SK-N-SH (cell line): ENCODE measurements around the gene MGRN1. TPM values are rescaled to one million over a fixed set of nuclear protein-coding genes. Genes with fewer than 3 reads are reported as not detected.

ENCODE experiments used
- CTCF ChIA-PET: fragments of 300-600, 350-600 bp; formaldehyde crosslinking; extraction: SDS; loops from one replicate; lab custom pipeline; 2021; lab: Yijun Ruan, JAX
- POLR2A ChIA-PET: fragments of 350-600 bp; sonication (Branson Sonifier 250); formaldehyde crosslinking; extraction: SDS; loops from one replicate; lab custom pipeline; 2020; ENCODE audit warnings: antibody characterized with exemption, inconsistent platforms; lab: Yijun Ruan, JAX
- DNase-seq: peaks from one replicate; pipeline ENCODE4 v3.0.0; 2012
- H2AFZ ChIP-seq: fragments of 200-600 bp; sonication (generic); 2 replicates; pipeline ENCODE4 v1.8.1; 2016; ENCODE audit warnings: antibody characterized with exemption, mild to moderate bottlenecking, low read depth
- H3F3A ChIP-seq: fragments of 200-600 bp; sonication (generic); replicated peaks from 2 replicates; pipeline ENCODE3; 2016; ENCODE audit warnings: antibody characterized with exemption, mild to moderate bottlenecking; ENCODE audit not compliant: insufficient read depth
- H3K27ac ChIP-seq, 2 experiments: fragments of 200-500 bp in 1 of 2; fragments of 200-600 bp in 1 of 2; sonication (Bioruptor generic) in 1 of 2; sonication (generic), shearing (Covaris generic) in 1 of 2; 2 replicates each; pipeline versions ENCODE4 v1.5.1 to v1.6.1; 2014 to 2016; ENCODE audit warnings: low read depth in 2 of 2, inconsistent platforms in 1 of 2, low read length in 1 of 2, mild to moderate bottlenecking in 1 of 2, mixed read lengths in 1 of 2
- H3K27me3 ChIP-seq: fragments of 200-600 bp; sonication (generic), shearing (Covaris generic); 2 replicates; pipeline ENCODE4 v1.6.1; 2016; ENCODE audit warnings: mixed run types; ENCODE audit not compliant: insufficient read depth
- H3K36me3 ChIP-seq, 2 experiments: fragments of 200-500 bp in 1 of 2; fragments of 200-600 bp in 1 of 2; sonication (Bioruptor generic) in 1 of 2; sonication (generic) in 1 of 2; replicated peaks in 1 of 2; 2 replicates each; pipeline versions ENCODE3 to v1.5.1; 2014 to 2016; ENCODE audit warnings: low read length in 1 of 2, mild to moderate bottlenecking in 1 of 2; ENCODE audit not compliant: insufficient read depth in 2 of 2, control insufficient read depth in 1 of 2
- H3K4me1 ChIP-seq, 2 experiments: fragments of 200-500 bp in 1 of 2; fragments of 200-600 bp in 1 of 2; sonication (Bioruptor generic) in 1 of 2; sonication (generic), shearing (Covaris generic) in 1 of 2; 2 replicates each; pipeline versions ENCODE4 v1.5.1 to v1.6.1; 2014 to 2016; ENCODE audit warnings: low read depth in 1 of 2, low read length in 1 of 2, mixed run types in 1 of 2; ENCODE audit not compliant: insufficient read depth in 2 of 2, control insufficient read depth in 1 of 2
- H3K4me2 ChIP-seq: fragments of 200-600 bp; sonication (generic), shearing (Covaris generic); 2 replicates; pipeline ENCODE4 v1.6.1; 2017; ENCODE audit warnings: mixed run types
- H3K4me3 ChIP-seq, 2 experiments: fragments of 200-500 bp in 1 of 2; fragments of 200-600 bp in 1 of 2; sonication (Bioruptor generic) in 1 of 2; sonication (generic), shearing (Covaris generic) in 1 of 2; 2 replicates each; pipeline versions ENCODE4 v1.5.1 to v1.8.1; 2014 to 2016; ENCODE audit warnings: low read depth in 2 of 2, inconsistent platforms in 1 of 2, low read length in 1 of 2, mild to moderate bottlenecking in 1 of 2, mixed read lengths in 1 of 2, moderate library complexity in 1 of 2
- H3K79me2 ChIP-seq: fragments of 200-600 bp; sonication (generic); 2 replicates; pipeline ENCODE4 v1.8.1; 2017; ENCODE audit warnings: mild to moderate bottlenecking; ENCODE audit not compliant: insufficient read depth
- H3K9ac ChIP-seq: fragments of 200-600 bp; sonication (generic); 2 replicates; pipeline ENCODE4 v1.6.1; 2017; ENCODE audit warnings: mixed run types
- H3K9me2 ChIP-seq: fragments of 200-600 bp; sonication (generic); 2 replicates; pipeline ENCODE4 v1.6.1; 2017; ENCODE audit warnings: mixed run types
- H3K9me3 ChIP-seq: fragments of 200-600 bp; sonication (generic); 2 replicates; pipeline ENCODE4 v1.6.1; 2017; ENCODE audit warnings: mixed run types, mild to moderate bottlenecking, moderate library complexity
- H4K20me1 ChIP-seq: fragments of 200-600 bp; sonication (generic); 2 replicates; pipeline ENCODE4 v1.6.1; 2017; ENCODE audit warnings: mild to moderate bottlenecking, mixed run types; ENCODE audit not compliant: insufficient read depth
- GATA2 ChIP-seq: sonication (generic); formaldehyde crosslinking; IDR thresholded peaks from 2 replicates; pipeline ENCODE4 v1.5.0; 2020; ENCODE audit warnings: mild to moderate bottlenecking, missing genetic modification reagents
- MXI1 ChIP-seq: IDR thresholded peaks from 2 replicates; pipeline ENCODE4 v1.6.1; 2012; ENCODE audit warnings: mild to moderate bottlenecking, low read depth, low read length, improper control_type of control experiment
- NFIC ChIP-seq: IDR thresholded peaks from 2 replicates; pipeline ENCODE4 v1.4.0; 2012; ENCODE audit warnings: borderline replicate concordance
- RAD21 ChIP-seq: IDR thresholded peaks from 2 replicates; pipeline ENCODE4 v1.6.1; 2012; ENCODE audit warnings: mild to moderate bottlenecking, low read length
- YY1 ChIP-seq: IDR thresholded peaks from 2 replicates; pipeline ENCODE4 v1.4.0; 2012; ENCODE audit warnings: low read depth, mild to moderate bottlenecking
- WGBS: methylation state at CpG from one replicate; pipeline ENCODE4 v1.1.6; 2017; ENCODE audit warnings: low lambda C conversion rate; 5-methylcytosine and 5-hydroxymethylcytosine counted together
- polyA plus RNA-seq, 3 experiments: library from polyadenylated mRNA; depleted of rRNA; stranded (reverse); fragments of >200 nt; gene quantifications; 2 replicates each; pipeline ENCODE4 v1.2.3, GENCODE V29; 2012
- TF ChIP-seq, protein P1 (sequence below): fragments of 150-350 bp; IDR thresholded peaks from 2 replicates; pipeline ENCODE4 v1.6.1; 2017; ENCODE audit warnings: antibody characterized with exemption, low read length, low read depth, borderline replicate concordance
- TF ChIP-seq, protein P2 (sequence below): IDR thresholded peaks from 2 replicates; pipeline ENCODE4 v1.4.0; 2012; ENCODE audit warnings: low read depth, borderline replicate concordance

MGRN1 gene
- polyA plus RNA-seq, 1 of the 3 experiments (the other 2 are of a cell fraction): 13.3 TPM

DNA sequence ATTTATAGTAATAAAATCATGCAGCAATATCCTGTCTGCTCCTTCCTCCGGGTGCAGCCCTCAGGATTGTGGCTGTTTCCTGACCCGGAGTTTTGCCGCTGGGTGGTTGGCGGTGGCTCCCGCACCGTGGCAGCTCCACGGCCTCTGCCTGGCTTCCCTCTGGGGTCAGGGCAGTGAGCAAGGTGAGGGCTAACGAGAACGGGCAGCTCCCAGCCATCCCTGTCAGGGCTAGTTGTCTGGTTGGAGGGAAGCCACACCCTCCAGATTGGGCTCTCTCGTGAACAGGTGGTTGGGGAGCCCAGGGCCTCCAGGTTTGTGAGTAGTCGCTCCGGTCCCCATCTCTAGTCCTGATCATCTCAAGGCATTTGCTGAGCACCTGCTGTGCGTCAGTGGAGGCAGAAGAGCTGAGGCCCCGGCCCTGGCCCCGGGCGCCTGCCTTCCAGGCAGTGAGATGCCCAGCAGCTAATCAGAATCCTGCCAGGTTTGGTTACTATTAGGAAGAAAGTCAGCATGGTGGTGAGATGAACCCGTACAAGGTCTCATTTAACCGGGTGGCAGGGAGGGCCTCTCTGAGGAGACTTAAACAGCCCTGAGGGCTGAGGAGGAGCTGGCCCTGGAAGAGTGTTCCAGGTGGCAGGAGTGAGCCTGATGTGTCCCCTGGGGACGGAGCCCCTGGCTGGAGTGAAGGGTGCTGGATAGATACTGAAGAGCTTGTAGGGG, 66.5 kb downstream of the MGRN1 start:
- no peak overlapping the region for H3K9ac ChIP-seq
- no peak for TF ChIP-seq GATA2 (CRISPR knock-in tag)
- no peak for TF ChIP-seq RAD21
- TF ChIP-seq, all 33 proteins: peak for 0
- ChIA-PET CTCF (interaction anchor here (1.0 kb wide), 1 partner anchor 8 kb away, joined by 3 read pairs; no protein-coding TSS in a partner anchor), POLR2A (interaction anchor here (1.5 kb wide), 1 partner anchor 43 kb away, joined by 3 read pairs; the partner anchor contains the start of genes ANKS3 and DNAAF8)
- H3K4me1 ChIP-seq: peaks cover 0 to 26% of the 10 kb centered on the region in 2 experiments; a peak in 1 of 4 replicates
- no peaks in the 10 kb centered on the region for H3K27me3 ChIP-seq
- H3K79me2 ChIP-seq: peaks cover 11% of the 10 kb centered on the region; the same call in 1 of the 2 replicates
- H4K20me1 ChIP-seq: no peaks in the 10 kb centered on the region
- H3K4me2 ChIP-seq: no peak overlapping the region
- H3F3A ChIP-seq: peaks cover 14% of the 10 kb centered on the region
- H3K9me2 ChIP-seq: no peaks in the 10 kb centered on the region
- 90% methylated on average over 15 of the region's 19 CpGs for WGBS
- H3K9me3 ChIP-seq: no peaks in the 10 kb centered on the region
- peaks cover 7 to 25% of the 10 kb centered on the region in 2 experiments for H3K36me3 ChIP-seq
- no peak overlapping the region for H2AFZ ChIP-seq
- H3K4me3 ChIP-seq: no peak overlapping the region
- peak; percentile 23 for DNase-seq
- no peak overlapping the region for H3K27ac ChIP-seq

DNA sequence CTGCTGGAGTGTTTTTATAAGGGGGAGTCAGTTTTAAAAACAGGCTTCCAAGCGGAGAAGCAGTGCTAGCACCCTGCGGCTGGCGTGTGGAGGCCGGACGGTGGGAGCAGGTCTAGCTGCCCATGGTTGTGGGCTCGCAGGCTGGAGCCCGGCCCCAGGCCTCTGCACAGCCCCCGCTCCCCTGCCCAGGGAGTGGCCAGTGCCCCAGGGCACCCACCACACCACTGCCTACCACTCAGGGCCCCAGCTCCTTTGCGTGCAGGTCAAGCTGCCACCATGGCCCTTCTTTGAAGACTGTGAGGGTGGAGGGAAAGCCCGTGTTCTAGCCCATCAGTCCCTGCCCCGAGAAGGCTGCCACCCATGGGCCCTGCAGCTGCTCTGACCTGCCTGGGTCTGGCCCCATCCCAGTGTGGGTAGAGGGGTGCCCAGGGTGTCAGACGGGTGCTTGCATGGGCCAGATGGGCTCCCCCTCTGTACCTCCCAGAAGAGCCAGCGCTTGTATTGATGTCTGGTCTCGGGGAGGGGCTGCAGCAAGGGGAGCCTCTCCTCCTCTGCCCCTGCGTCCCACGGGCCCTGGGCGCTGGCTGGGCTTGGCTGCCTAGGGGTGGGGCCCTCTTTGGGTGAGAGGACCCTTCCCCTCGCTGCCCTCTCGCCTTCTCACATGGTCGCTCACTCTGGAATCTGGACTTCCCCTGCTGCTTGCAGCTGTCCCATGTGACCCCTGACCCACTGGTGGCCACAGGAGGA, 67.2 kb downstream of the MGRN1 start:
- peak; percentile 44 for DNase-seq
- Histone ChIP-seq H3K27ac (no peak overlapping the region), H3K36me3 (peaks cover 7 to 28% of the 10 kb centered on the region in 2 experiments), H4K20me1 (no peaks in the 10 kb centered on the region), H3K9me2 (no peaks in the 10 kb centered on the region), H3K4me1 (peaks cover 0 to 26% of the 10 kb centered on the region in 2 experiments; a peak in 1 of 4 replicates), H3K4me3 (no peak overlapping the region), H2AFZ (no peak overlapping the region), H3K4me2 (peak overlapping the region; percentile 87; the same call in 1 of the 2 replicates), H3K9ac (no peak overlapping the region), H3K27me3 (no peaks in the 10 kb centered on the region), H3K79me2 (peaks cover 11% of the 10 kb centered on the region; the same call in 1 of the 2 replicates), H3K9me3 (no peaks in the 10 kb centered on the region), H3F3A (peaks cover 14% of the 10 kb centered on the region)
- POLR2A ChIA-PET: interaction anchor here (1.5 kb wide), 1 partner anchor 42 kb away, joined by 3 read pairs; the partner anchor contains the start of genes ANKS3 and DNAAF8
- CTCF ChIA-PET: interaction anchor here (1.0 to 1.5 kb wide), 2 partner anchors 9 to 12 kb away, joined by 3 to 7 read pairs; no protein-coding TSS in a partner anchor
- TF ChIP-seq, protein P1, sequence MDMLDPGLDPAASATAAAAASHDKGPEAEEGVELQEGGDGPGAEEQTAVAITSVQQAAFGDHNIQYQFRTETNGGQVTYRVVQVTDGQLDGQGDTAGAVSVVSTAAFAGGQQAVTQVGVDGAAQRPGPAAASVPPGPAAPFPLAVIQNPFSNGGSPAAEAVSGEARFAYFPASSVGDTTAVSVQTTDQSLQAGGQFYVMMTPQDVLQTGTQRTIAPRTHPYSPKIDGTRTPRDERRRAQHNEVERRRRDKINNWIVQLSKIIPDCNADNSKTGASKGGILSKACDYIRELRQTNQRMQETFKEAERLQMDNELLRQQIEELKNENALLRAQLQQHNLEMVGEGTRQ: no peak
- TF ChIP-seq MXI1 (no peak), NFIC (no peak), YY1 (no peak), GATA2 (CRISPR knock-in tag) (no peak)
- TF ChIP-seq, protein P2, sequence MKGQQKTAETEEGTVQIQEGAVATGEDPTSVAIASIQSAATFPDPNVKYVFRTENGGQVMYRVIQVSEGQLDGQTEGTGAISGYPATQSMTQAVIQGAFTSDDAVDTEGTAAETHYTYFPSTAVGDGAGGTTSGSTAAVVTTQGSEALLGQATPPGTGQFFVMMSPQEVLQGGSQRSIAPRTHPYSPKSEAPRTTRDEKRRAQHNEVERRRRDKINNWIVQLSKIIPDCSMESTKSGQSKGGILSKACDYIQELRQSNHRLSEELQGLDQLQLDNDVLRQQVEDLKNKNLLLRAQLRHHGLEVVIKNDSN: no peak
- WGBS: 98% methylated on average over 8 of the region's 20 CpGs
